ENCODE measurements around the gene XYLT2. TPM values are rescaled to one million over a fixed set of nuclear protein-coding genes. Genes with fewer than 3 reads are reported as not detected.
"Not testable (repeated sequence)": the region's sequence is repeated elsewhere in the genome, so short reads cannot be mapped to it uniquely, and the experiment has no call there.

XYLT2 gene
- total and polyA plus RNA-seq, 2 donors (not counting 3 experiments of a cell fraction or from before 2014, with no cell fraction given), result 19.1 to 26.6 TPM

DNA sequence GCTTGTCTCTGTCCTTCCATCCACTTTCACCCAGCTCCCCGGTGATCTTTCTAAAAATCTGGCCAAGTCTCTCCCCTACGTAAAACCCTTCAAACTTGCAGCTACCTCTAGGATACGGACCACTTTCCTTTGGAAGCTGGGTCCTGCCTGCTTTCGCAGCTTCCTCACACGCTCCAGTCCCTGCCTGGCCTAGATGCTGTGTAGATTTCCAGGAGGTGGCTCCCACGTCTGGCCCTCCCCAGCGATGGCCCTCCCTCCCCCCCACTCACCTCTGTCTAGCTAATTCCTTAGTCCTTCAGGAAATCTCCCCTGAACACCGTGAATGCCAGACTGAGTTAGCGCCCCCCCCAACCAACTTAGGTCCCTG lies 52.0 kb downstream of the XYLT2 start:
- intact Hi-C loops (cut with micrococcal nuclease), result loop anchor here (1.0 to 2.0 kb wide), 2 partner anchors 29 to 81 kb away; partner anchors contain the start of gene ACSF2
- no peaks in the 10 kb centered on the region for H3K9me1 ChIP-seq (replicated peaks; ENCODE audit: control insufficient read depth, extremely low read depth, insufficient read depth, low read length)
- no peaks in the 10 kb centered on the region for H3K9me3 ChIP-seq (replicated peaks; ENCODE audit: control insufficient read depth, insufficient read depth, low read length)
- no peak for FAIRE-seq
- H3K4me3 ChIP-seq (replicated peaks in 1 of 3; ENCODE audit: insufficient read depth in 1 of 3, low read depth in 1 of 3, low read length in 3 of 3), result no peak overlapping the region
- H4K20me1 ChIP-seq (replicated peaks; ENCODE audit: control insufficient read depth, extremely low read depth, insufficient read depth, low read length), result peaks cover 3% of the 10 kb centered on the region
- BruUV-seq (replicated peaks), result no TSS peak
- no peak for DNase-seq (ENCODE audit: low read depth, low spot score)
- no peak overlapping the region for H3K9ac ChIP-seq (replicated peaks; ENCODE audit: extremely low read depth, insufficient read depth, low read length)
- no peak overlapping the region for H3K27ac ChIP-seq (ENCODE audit: insufficient read depth, low read depth, low read length)
- H3K79me2 ChIP-seq (ENCODE audit: control insufficient read depth, insufficient read depth, low read length), result peaks cover 44% of the 10 kb centered on the region
- peaks cover 21% of the 10 kb centered on the region for H3K4me1 ChIP-seq (ENCODE audit: control insufficient read depth, extremely low read depth, insufficient read depth, low read length)
- peak overlapping the region; percentile 66 for H2AFZ ChIP-seq (ENCODE audit: low read depth, low read length)
- H3K27me3 ChIP-seq (ENCODE audit: control insufficient read depth in 2 of 2, insufficient read depth in 2 of 2, low read length in 2 of 2), result peaks cover 0 to 2% of the 10 kb centered on the region in 2 experiments
- POLR2A ChIA-PET, result interaction anchor here (0.8 to 1.7 kb wide), 2 partner anchors 32 to 81 kb away, joined by 3 to 8 read pairs; partner anchors contain the start of gene RSAD1
- CTCF ChIA-PET, result interaction anchor here (0.7 to 4.6 kb wide), 24 partner anchors 9 to 241 kb away, joined by 3 to 44 read pairs (median 7); partner anchors contain the start of genes ACSF2 and RSAD1
- peak overlapping the region; percentile 31 for H3K4me2 ChIP-seq (ENCODE audit: insufficient read depth, low read length)
- peaks cover 17 to 20% of the 10 kb centered on the region in 2 experiments for H3K36me3 ChIP-seq (ENCODE audit: control insufficient read depth in 2 of 2, extremely low read depth in 1 of 2, insufficient read depth in 2 of 2, low read length in 2 of 2)
- dilution Hi-C loops (cut with MboI; ENCODE audit: extremely low pct_ligation_motif_present, low sequenced_read_pairs), result no loop called here
- TF ChIP-seq EZH2 (IDR thresholded peaks at IDR 0.05; ENCODE audit: borderline replicate concordance, low read depth, low read length, severe bottlenecking), result no peak
- TF ChIP-seq POLR2AphosphoS5 (IDR thresholded peaks at IDR 0.05; ENCODE audit: insufficient read depth, low read depth, low read length), result no peak
- no peak for TF ChIP-seq GATA2 (IDR thresholded peaks at IDR 0.05; ENCODE audit: insufficient read depth, insufficient read length, low read depth, low read length)

DNA sequence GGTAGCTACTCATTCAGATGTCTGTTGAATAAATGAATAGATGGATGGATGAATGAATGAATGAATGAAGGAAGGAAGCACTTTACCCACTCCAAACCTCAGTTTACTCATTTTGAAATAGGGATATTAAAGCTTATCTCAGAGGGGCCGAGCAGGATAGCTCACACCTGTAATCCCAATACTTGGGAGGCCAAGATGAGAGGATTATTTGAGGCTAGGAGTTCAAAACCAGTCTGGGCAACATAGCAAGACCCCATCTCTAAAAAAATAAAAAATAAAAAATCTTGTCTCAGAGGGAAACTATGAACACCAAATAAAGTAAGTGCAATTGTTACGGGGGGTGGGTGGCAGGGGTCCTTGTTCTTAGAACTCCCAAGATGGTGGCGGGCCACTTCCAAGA lies 52.7 kb downstream of the XYLT2 start:
- H3K27me3 ChIP-seq (ENCODE audit: control insufficient read depth in 2 of 2, insufficient read depth in 2 of 2, low read length in 2 of 2); POLR2A ChIA-PET; DNase-seq (ENCODE audit: low read depth, low spot score); dilution Hi-C loops (cut with MboI; ENCODE audit: extremely low pct_ligation_motif_present, low sequenced_read_pairs); H2AFZ ChIP-seq (ENCODE audit: low read depth, low read length); FAIRE-seq; H3K4me3 ChIP-seq (replicated peaks in 1 of 3; ENCODE audit: insufficient read depth in 1 of 3, low read depth in 1 of 3, low read length in 3 of 3); H3K9ac ChIP-seq (replicated peaks; ENCODE audit: extremely low read depth, insufficient read depth, low read length); H4K20me1 ChIP-seq (replicated peaks; ENCODE audit: control insufficient read depth, extremely low read depth, insufficient read depth, low read length); H3K27ac ChIP-seq (ENCODE audit: insufficient read depth, low read depth, low read length); BruUV-seq (replicated peaks); H3K4me2 ChIP-seq (ENCODE audit: insufficient read depth, low read length); H3K9me3 ChIP-seq (replicated peaks; ENCODE audit: control insufficient read depth, insufficient read depth, low read length); intact Hi-C loops (cut with micrococcal nuclease); H3K9me1 ChIP-seq (replicated peaks; ENCODE audit: control insufficient read depth, extremely low read depth, insufficient read depth, low read length): not testable (repeated sequence)
- H3K79me2 ChIP-seq (ENCODE audit: control insufficient read depth, insufficient read depth, low read length), result peaks cover 36% of the 10 kb centered on the region
- peaks cover 21% of the 10 kb centered on the region for H3K4me1 ChIP-seq (ENCODE audit: control insufficient read depth, extremely low read depth, insufficient read depth, low read length)
- CTCF ChIA-PET, result interaction anchor here (1.1 to 4.6 kb wide), 7 partner anchors 8 to 80 kb away, joined by 3 to 44 read pairs (median 17); partner anchors contain the start of genes ACSF2 and RSAD1
- peaks cover 10 to 12% of the 10 kb centered on the region in 2 experiments for H3K36me3 ChIP-seq (ENCODE audit: control insufficient read depth in 2 of 2, extremely low read depth in 1 of 2, insufficient read depth in 2 of 2, low read length in 2 of 2)

DNA sequence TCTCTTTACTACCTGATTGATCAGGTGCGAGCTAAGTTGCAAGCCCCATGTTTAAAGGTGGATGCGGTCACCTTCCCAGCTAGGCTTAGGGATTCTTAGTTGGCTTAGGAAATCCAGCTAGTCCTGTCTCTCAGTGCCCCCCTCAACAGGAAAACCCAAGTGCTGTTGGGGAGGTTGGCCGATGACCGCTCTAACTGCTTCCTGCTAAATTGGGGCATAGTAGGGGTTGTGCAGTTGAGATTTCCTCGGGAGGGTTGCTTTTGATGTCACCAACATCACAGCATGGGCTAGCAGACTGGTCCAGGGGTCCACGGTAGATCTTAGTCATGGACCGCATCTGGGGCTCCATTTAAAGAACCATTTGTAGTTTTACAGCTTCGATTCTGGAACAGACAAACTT lies 53.7 kb downstream of the XYLT2 start:
- FAIRE-seq; intact Hi-C loops (cut with micrococcal nuclease): not testable (repeated sequence)

More for the DNA sequence above, 53.7 kb downstream of the XYLT2 start:
- H3K27ac ChIP-seq (ENCODE audit: insufficient read depth, low read depth, low read length); H2AFZ ChIP-seq (ENCODE audit: low read depth, low read length); H3K9me1 ChIP-seq (replicated peaks; ENCODE audit: control insufficient read depth, extremely low read depth, insufficient read depth, low read length); H3K4me3 ChIP-seq (replicated peaks in 1 of 3; ENCODE audit: insufficient read depth in 1 of 3, low read depth in 1 of 3, low read length in 3 of 3); H3K9me3 ChIP-seq (replicated peaks; ENCODE audit: control insufficient read depth, insufficient read depth, low read length); H3K36me3 ChIP-seq (ENCODE audit: control insufficient read depth in 2 of 2, extremely low read depth in 1 of 2, insufficient read depth in 2 of 2, low read length in 2 of 2); H3K27me3 ChIP-seq (ENCODE audit: control insufficient read depth in 2 of 2, insufficient read depth in 2 of 2, low read length in 2 of 2); H4K20me1 ChIP-seq (replicated peaks; ENCODE audit: control insufficient read depth, extremely low read depth, insufficient read depth, low read length); dilution Hi-C loops (cut with MboI; ENCODE audit: extremely low pct_ligation_motif_present, low sequenced_read_pairs); H3K9ac ChIP-seq (replicated peaks; ENCODE audit: extremely low read depth, insufficient read depth, low read length); POLR2A ChIA-PET; DNase-seq (ENCODE audit: low read depth, low spot score); BruUV-seq (replicated peaks); H3K4me2 ChIP-seq (ENCODE audit: insufficient read depth, low read length): not testable (repeated sequence)
- Histone ChIP-seq H3K79me2 (ENCODE audit: control insufficient read depth, insufficient read depth, low read length) (peaks cover 27% of the 10 kb centered on the region), H3K4me1 (ENCODE audit: control insufficient read depth, extremely low read depth, insufficient read depth, low read length) (peaks cover 19% of the 10 kb centered on the region)
- CTCF ChIA-PET, result interaction anchor here (1.4 to 4.6 kb wide), 2 partner anchors 22 to 80 kb away, joined by 7 to 44 read pairs; partner anchors contain the start of gene RSAD1
